SW480 (cell line): ENCODE results near the gene RHBDL3.
"Not testable (repeated sequence)": the region's sequence is repeated elsewhere in the genome, so short reads cannot be mapped to it uniquely, and the experiment has no call there.

ENCODE experiments used
- DNase-seq: peaks from one replicate; pipeline ENCODE4 v3.0.0-alpha.2; 2016; ENCODE audit warnings: low spot score

RHBDL3 gene

GRCh38 chr17:32323811-32324491 is 58.3 kb downstream of the RHBDL3 start:
- DNase-seq: peak; percentile 16

GRCh38 chr17:32327911-32328310 is 62.3 kb downstream of the RHBDL3 start:
- no peak for DNase-seq

DNA sequence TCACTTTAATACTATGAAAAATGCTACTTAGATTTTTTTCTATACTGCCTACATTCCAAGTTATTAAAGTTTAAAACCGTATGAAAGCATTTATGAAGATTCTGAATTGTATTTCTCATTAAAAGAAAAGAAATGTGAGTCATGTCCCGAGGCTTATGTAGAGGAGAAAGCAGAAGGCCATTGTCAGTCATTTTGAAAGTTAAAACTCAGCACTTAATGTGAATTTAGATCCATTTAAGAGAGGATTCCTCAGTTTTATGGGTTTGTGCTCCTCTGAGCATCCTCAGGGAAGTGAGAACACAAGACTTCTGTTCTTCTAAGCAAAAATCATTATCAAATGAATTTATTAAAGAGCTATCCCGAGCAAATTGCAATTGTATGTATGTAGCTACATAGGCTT is 64.5 kb downstream of the RHBDL3 start:
- DNase-seq: no peak

GRCh38 chr17:32331243-32332040 is 65.8 kb downstream of the RHBDL3 start:
- DNase-seq: no peak

DNA sequence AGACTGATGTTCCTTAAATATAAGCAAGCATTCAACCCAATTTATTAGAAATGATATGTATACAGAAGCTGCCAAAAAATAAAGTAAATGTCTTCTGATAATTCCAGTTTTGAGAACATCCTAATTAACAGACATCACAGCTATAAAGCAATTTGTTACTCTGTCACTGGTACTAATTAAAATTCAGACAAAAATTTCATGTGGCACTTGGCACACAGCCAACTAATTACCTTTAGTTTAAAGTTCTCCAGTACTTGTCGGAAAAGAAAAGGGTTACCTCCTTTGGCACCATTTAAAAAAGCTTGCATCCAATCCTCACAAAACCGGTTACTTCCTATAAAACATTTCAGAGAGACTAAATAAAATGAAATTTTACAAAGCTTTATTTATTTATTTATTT is 67.6 kb downstream of the RHBDL3 start:
- no peak for DNase-seq

DNA sequence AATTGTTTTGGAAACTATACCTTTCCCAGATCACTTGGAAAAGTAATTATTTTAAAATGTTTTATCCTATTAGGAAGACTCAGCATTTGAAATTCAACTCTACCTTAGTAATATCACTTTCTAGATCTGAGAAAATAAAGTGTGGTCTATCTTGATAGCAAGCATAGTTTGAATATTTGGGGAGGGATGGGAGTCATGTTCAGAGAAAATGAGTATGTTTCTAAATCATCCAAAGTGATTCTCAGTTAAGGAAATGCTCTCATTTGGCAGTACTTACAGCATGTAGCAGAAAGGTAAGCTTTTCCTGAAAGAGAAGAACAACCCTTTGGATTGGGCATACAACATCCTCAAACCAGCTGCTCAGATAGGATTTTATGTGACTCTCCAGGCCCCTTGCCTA is 69.4 kb downstream of the RHBDL3 start:
- no peak for DNase-seq

DNA sequence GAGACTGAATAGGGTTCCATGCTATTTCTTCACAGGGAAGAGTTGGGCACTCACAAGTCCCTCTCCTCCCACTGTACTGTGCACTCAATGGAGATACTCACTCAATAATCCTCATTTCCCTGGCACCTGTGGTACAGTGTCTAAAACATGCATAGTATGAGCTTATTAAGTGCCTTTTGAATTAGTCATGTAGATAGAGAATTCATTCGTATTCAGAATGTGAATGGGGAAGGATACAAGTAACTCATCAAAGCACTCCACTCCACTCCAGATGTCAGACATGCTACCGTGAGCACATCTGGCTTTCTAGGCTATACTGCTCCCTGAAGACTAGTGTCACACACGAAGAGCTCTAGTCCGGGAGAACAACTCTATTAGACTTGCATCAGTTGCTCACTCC is 70.1 kb downstream of the RHBDL3 start:
- no peak for DNase-seq

GRCh38 chr17:32341141-32341856 is 75.7 kb downstream of the RHBDL3 start:
- peak; percentile 46 for DNase-seq

- peak; percentile 80 for DNase-seq
Measured at GRCh38 chr17:32341857-32342602, 76.4 kb downstream of the RHBDL3 start, which contains the start of gene C17orf75. Gene C17orf75, minus strand, starts transcription at chr17:32342173. Its CDS starts 34 bp downstream, at chr17:32342139.

GRCh38 chr17:32342603-32343325 is 77.1 kb downstream of the RHBDL3 start:
- DNase-seq: peak; percentile 13

- no peak for DNase-seq
Measured at GRCh38 chr17:32345951-32346600, 80.4 kb downstream of the RHBDL3 start.

- DNase-seq: no peak
Measured at GRCh38 chr17:32348483-32348800, 82.8 kb downstream of the RHBDL3 start.

- DNase-seq: no peak
Measured at GRCh38 chr17:32349503-32349853, 83.8 kb downstream of the RHBDL3 start.

DNA sequence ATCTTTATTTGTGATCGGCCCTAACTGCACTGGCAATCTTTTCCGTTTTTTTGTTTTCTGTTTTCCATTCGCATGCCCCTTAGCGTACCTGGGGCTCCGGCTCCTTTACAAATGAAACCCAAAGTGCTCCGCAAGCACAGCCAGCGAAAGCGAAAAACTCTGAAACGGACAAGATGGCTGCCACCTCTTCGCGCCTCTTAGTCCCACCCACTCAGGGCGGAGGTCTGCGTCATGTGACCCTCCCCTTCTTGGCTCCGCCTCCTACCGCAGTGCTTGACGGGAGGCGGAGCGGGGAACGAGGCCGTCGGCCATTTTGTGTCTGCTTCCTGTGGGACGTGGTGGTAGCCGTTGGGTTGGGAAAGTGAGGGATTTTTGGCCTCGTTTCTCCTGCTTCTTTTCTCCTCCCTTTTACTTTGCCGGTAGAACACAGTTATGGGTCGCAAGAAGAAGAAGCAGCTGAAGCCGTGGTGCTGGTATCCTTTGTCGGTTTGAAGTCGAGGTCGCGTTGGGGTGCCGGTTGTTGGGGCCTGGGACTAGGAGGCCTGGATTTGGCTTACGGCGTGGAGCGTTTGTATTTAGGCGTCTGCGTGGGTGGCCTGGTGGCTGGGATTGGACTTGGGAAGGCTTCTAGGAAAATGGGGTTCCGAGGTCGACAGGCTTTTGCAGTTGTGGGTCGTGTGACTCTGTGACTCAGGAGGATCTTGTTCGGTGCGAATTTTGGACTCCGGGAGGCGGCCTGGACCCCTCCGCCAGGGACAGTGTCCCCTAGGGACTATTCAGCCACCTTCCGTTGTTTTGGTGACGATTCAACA is 84.4 kb downstream of the RHBDL3 start, which contains the start of gene ZNF207:
Gene ZNF207 (plus strand): TSS at position 304 of the 812 bp plus-strand sequence. CDS start 129 bp downstream, at position 433.
- DNase-seq: peak; percentile 96

GRCh38 chr17:32350666-32351418 is 85.2 kb downstream of the RHBDL3 start:
- DNase-seq: peak; percentile 42

DNA sequence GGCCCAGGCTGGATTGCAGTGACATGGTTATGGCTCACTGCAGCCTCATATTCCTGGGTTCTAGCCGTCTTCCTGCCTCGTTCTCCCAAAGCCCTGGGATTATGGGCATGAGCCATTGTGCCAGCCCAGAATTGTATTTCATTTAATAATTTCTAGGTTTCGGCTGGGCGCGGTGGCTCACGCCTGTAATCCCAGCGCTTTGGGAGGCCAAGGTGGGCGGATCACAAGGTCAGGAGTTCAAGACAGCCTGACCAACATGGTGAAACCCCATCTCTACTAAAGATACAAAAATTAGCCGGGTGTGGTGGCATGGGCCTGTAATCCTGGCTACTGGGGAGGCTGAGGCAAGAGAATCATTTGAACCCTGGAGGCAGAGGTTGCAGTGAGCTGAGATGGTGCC is 87.1 kb downstream of the RHBDL3 start:
- not testable (repeated sequence) for DNase-seq

DNA sequence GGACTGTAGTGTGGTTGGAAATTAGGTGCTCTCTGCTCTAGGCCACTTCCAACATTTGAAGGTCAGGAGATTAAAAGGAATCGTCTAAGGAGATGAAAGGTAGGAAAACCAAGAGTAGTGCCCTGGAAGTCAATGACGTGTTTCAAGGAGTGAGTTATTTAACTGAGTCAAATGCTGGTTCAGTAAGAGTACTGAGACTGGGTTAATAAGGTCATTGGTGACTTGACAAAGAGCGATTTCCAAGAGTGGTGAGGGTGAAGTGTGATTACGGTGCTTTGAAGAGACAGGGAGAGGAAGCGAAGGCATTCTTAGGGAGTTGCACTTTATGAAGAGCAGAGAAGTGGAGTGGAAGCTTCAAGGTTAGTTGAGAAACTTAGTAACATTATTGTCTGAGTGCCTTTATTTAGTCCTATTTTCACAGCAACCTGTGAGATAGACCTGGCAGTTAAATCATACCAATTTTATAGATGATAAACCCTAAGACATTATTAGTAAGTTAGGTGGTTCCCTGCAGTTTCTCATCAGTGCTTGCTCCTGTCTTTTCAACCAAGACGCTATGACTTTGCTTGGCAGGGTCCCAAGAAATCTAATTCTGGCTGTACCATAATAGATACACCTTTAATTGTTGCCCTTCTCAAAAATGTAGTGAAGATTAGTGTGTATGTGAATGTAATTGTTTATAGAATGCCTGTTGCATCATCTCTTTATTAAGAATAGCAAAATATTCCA is 90.2 kb downstream of the RHBDL3 start:
- no peak for DNase-seq

DNA sequence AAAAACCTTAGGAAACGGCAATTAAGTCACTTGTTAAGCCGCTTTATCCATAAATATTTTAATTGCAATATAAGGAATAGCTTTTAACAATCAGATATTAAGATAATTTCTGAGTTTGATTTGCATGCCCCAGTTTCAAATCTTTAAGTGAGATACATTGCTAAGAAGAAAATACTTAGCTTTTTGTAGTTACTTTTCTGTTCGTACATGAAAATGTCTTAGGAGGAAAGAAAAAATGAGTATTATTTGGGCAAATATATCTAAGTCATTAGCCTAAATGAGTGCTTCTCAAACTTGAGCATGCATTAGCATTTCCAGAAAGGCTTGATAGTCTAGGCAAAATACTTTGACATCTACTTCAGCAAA is 90.7 kb downstream of the RHBDL3 start:
- no peak for DNase-seq

DNA sequence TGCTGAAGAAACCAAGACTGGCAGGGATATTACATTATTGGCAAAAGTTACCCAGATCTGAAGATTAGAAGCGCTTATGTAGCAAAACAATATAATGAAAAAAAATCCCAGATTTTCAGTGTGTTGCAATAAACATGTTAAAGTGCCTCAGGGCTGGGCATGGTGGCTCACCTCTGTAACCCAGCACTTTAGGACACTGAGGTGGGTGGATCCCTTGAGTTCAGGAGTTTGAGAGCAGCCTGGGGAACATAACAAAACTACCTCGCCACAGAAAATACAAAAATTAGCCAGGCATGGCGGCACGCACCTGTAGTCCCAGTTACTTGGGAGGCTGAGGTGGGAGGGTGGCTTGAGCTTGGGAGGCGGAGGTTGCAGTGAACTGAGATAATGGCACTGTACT is 91.1 kb downstream of the RHBDL3 start:
- DNase-seq: no peak
